Purkinje cell (primary cell): ENCODE measurements around the gene CTAGE6. TPM values are rescaled to one million over a fixed set of nuclear protein-coding genes. Genes with fewer than 3 reads are reported as not detected.

Experiments
- polyA plus RNA-seq: library from polyadenylated mRNA; unstranded; fragments of >200 nt; fragmentation: Nextera tagmentation; gene quantifications from 2 replicates; pipeline ENCODE4 v1.2.1, GENCODE V29; 2014

Gene CTAGE6
- polyA plus RNA-seq: not detected in 2 replicates

GRCh38 chr7:143757596-143757995 is at the start of gene CTAGE6:
CTAGE6 (minus strand) TSS chr7:143757696; CDS start chr7:143757658, 38 bp downstream.

Other genes starting within 250 kb of the CTAGE6 start
- not detected in 2 replicates for gene CTAGE15, start 185.9 kb downstream of the CTAGE6 start, polyA plus RNA-seq
- gene TCAF2, start 136.7 kb downstream of the CTAGE6 start, polyA plus RNA-seq: 0.31 and 0.32 TPM in 2 replicates
- 68.2 and 73.9 TPM in 2 replicates for gene TCAF1, start 144.5 kb upstream of the CTAGE6 start, polyA plus RNA-seq
- not detected in 2 replicates for gene OR2F2, start 177.5 kb upstream of the CTAGE6 start, polyA plus RNA-seq
- not detected in 2 replicates for gene OR2F1, start 197.1 kb upstream of the CTAGE6 start, polyA plus RNA-seq
- not detected in 2 replicates for gene OR6B1, start 242.6 kb upstream of the CTAGE6 start, polyA plus RNA-seq